Measurements from ENCODE around the gene CLEC20A.
A peak's percentile ranks its signal among the peaks of the same experiment; 100 is the strongest.

DNA sequence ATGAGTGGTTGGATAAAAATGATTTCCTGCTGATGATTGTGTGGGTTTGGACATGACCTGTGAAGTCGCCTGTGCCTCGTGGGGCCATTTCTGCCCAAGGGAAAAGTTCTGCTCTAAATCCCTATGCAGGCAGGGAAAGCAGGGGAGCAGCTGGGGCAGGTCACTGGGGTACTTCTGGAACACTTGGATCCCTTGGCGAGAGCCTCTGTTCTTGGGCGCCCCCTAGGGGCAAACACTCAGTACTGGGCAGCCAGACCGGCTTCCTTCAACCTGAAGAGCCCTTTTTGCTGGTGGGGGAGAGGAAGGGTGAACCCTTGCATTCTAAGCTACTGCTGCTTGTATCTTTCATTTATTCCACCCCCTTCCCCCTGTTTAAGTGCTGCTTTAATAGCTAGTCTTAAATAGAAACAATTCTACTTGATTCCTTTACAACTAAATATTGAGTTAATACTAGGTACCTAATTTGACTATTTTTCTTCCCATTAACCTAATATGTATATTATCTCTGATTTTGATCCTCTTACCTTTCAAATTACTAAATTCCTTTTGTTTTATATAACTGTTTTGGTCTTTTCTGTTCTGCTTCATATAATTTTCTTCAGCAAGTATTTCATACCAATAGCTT is 5.1 kb upstream of the CLEC20A start:
- no peak for TF ChIP-seq EP300 (IDR thresholded peaks at IDR 0.05)
- no peak for TF ChIP-seq POLR2A (IDR thresholded peaks at IDR 0.05)
- TF ChIP-seq POLR2AphosphoS5 (IDR thresholded peaks at IDR 0.05): no peak
- TF ChIP-seq, protein P1, sequence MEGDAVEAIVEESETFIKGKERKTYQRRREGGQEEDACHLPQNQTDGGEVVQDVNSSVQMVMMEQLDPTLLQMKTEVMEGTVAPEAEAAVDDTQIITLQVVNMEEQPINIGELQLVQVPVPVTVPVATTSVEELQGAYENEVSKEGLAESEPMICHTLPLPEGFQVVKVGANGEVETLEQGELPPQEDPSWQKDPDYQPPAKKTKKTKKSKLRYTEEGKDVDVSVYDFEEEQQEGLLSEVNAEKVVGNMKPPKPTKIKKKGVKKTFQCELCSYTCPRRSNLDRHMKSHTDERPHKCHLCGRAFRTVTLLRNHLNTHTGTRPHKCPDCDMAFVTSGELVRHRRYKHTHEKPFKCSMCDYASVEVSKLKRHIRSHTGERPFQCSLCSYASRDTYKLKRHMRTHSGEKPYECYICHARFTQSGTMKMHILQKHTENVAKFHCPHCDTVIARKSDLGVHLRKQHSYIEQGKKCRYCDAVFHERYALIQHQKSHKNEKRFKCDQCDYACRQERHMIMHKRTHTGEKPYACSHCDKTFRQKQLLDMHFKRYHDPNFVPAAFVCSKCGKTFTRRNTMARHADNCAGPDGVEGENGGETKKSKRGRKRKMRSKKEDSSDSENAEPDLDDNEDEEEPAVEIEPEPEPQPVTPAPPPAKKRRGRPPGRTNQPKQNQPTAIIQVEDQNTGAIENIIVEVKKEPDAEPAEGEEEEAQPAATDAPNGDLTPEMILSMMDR (IDR thresholded peaks at IDR 0.05): peak in 5 of 7 experiments; percentile 55 to 87 (median 78)

Data from stomach (tissue), 4 donors.